Fibroblast of mammary gland (primary cell): Measurements from ENCODE around the gene TNIP2.

Experiments used
- DNase-seq: peaks from one replicate; pipeline ENCODE4 v3.0.0-alpha.2; 2010; ENCODE audit warnings: low read depth
- H3K4me3 ChIP-seq: 2 replicates; pipeline ENCODE4 v1.5.1; 2011; ENCODE audit warnings: low read depth, mild to moderate bottlenecking, low read length, moderate library complexity; ENCODE audit not compliant: control insufficient read depth
- CTCF ChIP-seq: conservative IDR thresholded peaks from 2 replicates; pipeline ENCODE4 v1.5.1; 2011; ENCODE audit warnings: low read depth, low read length, inconsistent platforms; ENCODE audit not compliant: control insufficient read depth, insufficient read depth

TNIP2 gene

GRCh38 chr4:2714061-2714770, 41.9 kb downstream of the TNIP2 start:
- peak; percentile 74 for DNase-seq
- TF ChIP-seq CTCF, result no peak
- no peak overlapping the region for H3K4me3 ChIP-seq

- no peak overlapping the region for H3K4me3 ChIP-seq
Observed at GRCh38 chr4:2713337-2713736, 42.8 kb downstream of the TNIP2 start.

GRCh38 chr4:2712261-2712842, 43.8 kb downstream of the TNIP2 start:
- H3K4me3 ChIP-seq, result no peak overlapping the region
- peak; percentile 1 for TF ChIP-seq CTCF
- peak; percentile 8 for DNase-seq

More at GRCh38 chr4:2713337-2713736, 42.8 kb downstream of the TNIP2 start:
- TF ChIP-seq CTCF, result no peak
- no peak for DNase-seq

GRCh38 chr4:2702770-2703169, 53.4 kb downstream of the TNIP2 start:
- H3K4me3 ChIP-seq, result no peak overlapping the region
- TF ChIP-seq CTCF, result no peak
- no peak for DNase-seq

- no peak overlapping the region for H3K4me3 ChIP-seq
- TF ChIP-seq CTCF, result no peak
- no peak for DNase-seq
Observed at GRCh38 chr4:2702361-2702760, 53.8 kb downstream of the TNIP2 start.

GRCh38 chr4:2700031-2700430, 56.1 kb downstream of the TNIP2 start:
- DNase-seq, result no peak
- TF ChIP-seq CTCF, result no peak
- no peak overlapping the region for H3K4me3 ChIP-seq

- no peak for TF ChIP-seq CTCF
- no peak for DNase-seq
Observed at GRCh38 chr4:2699534-2699933, 56.6 kb downstream of the TNIP2 start.

More at GRCh38 chr4:2699534-2699933, 56.6 kb downstream of the TNIP2 start:
- H3K4me3 ChIP-seq, result no peak overlapping the region
